PC-3 (cell line): ENCODE measurements around the gene TTYH1. TPM values are rescaled to one million over a fixed set of nuclear protein-coding genes. Genes with fewer than 3 reads are reported as not detected.

Experiments used
- ATAC-seq: fragments of 200-7000 bp; cut with Tn5 transposase; 2 replicates; pipeline ENCODE4 v1.9.1; 2020; ENCODE audit warnings: mild to moderate bottlenecking, moderate library complexity
- BruUV-seq: library from RNA; stranded (reverse); fragments of 400-500 nt; replicated peaks from 2 replicates; lab custom pipeline; 2021; lab: Mats Ljungman, UMichigan
- CTCF ChIA-PET: fragments of 300-600 bp; sonication (Branson Sonifier 250); formaldehyde crosslinking; loops from one replicate; lab custom pipeline; 2022; ENCODE audit warnings: antibody characterized with exemption; lab: Charles Lee
- POLR2A ChIA-PET: fragments of 300-600 bp; sonication (Branson Sonifier 250); formaldehyde crosslinking; loops from one replicate; lab custom pipeline; 2022; ENCODE audit warnings: antibody characterized with exemption; ENCODE audit not compliant: unreplicated experiment; lab: Charles Lee
- DNase-seq: peaks from one replicate; pipeline ENCODE4 v3.0.0-alpha.2; 2015
- H2AFZ ChIP-seq: fragments of 300-600 bp; sonication (generic); 2 replicates; pipeline ENCODE4 v1.6.0; 2016; ENCODE audit warnings: antibody characterized with exemption, low read length
- H3F3A ChIP-seq: fragments of 300-600 bp; sonication (generic); one replicate; pipeline ENCODE4 v1.6.0; 2017; ENCODE audit warnings: antibody characterized with exemption, low read length, control low read depth, mild to moderate bottlenecking; ENCODE audit not compliant: unreplicated experiment
- H3K27ac ChIP-seq: fragments of 300-600 bp; sonication (generic); 2 replicates; pipeline ENCODE4 v1.5.1; 2016; ENCODE audit warnings: mild to moderate bottlenecking, low read length
- H3K27me3 ChIP-seq: fragments of 300-600 bp; sonication (generic); 2 replicates; pipeline ENCODE4 v1.6.1; 2016; ENCODE audit warnings: low read length, mixed read lengths
- H3K36me3 ChIP-seq: fragments of 300-600 bp; sonication (generic); 2 replicates; pipeline ENCODE4 v1.6.1; 2016; ENCODE audit warnings: low read depth, mixed run types, low read length, mixed read lengths
- H3K4me1 ChIP-seq: fragments of 300-600 bp; sonication (generic); 2 replicates; pipeline ENCODE4 v1.5.1; 2016; ENCODE audit warnings: low read length; ENCODE audit not compliant: insufficient read depth
- H3K4me2 ChIP-seq: fragments of 300-600 bp; sonication (generic); 2 replicates; pipeline ENCODE4 v1.6.0; 2016; ENCODE audit warnings: low read length
- H3K4me3 ChIP-seq: fragments of 300-600 bp; sonication (generic); 2 replicates; pipeline ENCODE4 v1.5.1; 2016; ENCODE audit warnings: mild to moderate bottlenecking, low read length, mixed read lengths
- H3K79me2 ChIP-seq: fragments of 300-600 bp; sonication (generic); 2 replicates; pipeline ENCODE4 v1.6.1; 2017; ENCODE audit warnings: low read length, mixed read lengths
- H3K9ac ChIP-seq: fragments of 300-600 bp; sonication (generic); 2 replicates; pipeline ENCODE4 v1.6.0; 2016; ENCODE audit warnings: mild to moderate bottlenecking, low read length
- H3K9me2 ChIP-seq: fragments of 300-600 bp; sonication (generic); replicated peaks from 2 replicates; pipeline ENCODE4 v1.6.1; 2016; ENCODE audit warnings: mixed run types, low read length, mixed read lengths
- H3K9me3 ChIP-seq: fragments of 300-600 bp; sonication (generic); 2 replicates; pipeline ENCODE4 v1.6.1; 2016; ENCODE audit warnings: low read length, mixed read lengths
- H4K20me1 ChIP-seq: fragments of 300-600 bp; sonication (generic); 2 replicates; pipeline ENCODE4 v1.6.1; 2016; ENCODE audit warnings: low read length, mixed read lengths
- CTCF ChIP-seq: fragments of 300-600 bp; sonication (generic); conservative IDR thresholded peaks from 2 replicates; pipeline ENCODE4 v1.5.1; 2017; ENCODE audit warnings: antibody characterized with exemption, low read depth, mild to moderate bottlenecking, low read length
- EZH2 ChIP-seq: fragments of 300-600 bp; sonication (generic); IDR thresholded peaks from one replicate; pipeline ENCODE4 v1.6.1; 2017; ENCODE audit warnings: antibody characterized with exemption, mild to moderate bottlenecking, low read length; ENCODE audit not compliant: unreplicated experiment
- EZH2phosphoT487 ChIP-seq: fragments of 300-600 bp; sonication (generic); IDR thresholded peaks from 2 replicates; pipeline ENCODE4 v1.6.1; 2018; ENCODE audit warnings: mild to moderate bottlenecking, antibody characterized with exemption, low read length, borderline replicate concordance
- intact Hi-C: fragments of 100-400 bp; cut with micrococcal nuclease; formaldehyde crosslinking; loops from 2 replicates; pipeline ENCODE4 v1.9.0; 2023
- total RNA-seq: library from RNA; depleted of rRNA; stranded (reverse); fragments of >200 nt; gene quantifications from 2 replicates; pipeline ENCODE4 v1.2.3, GENCODE V29; 2014

The TTYH1 gene
- total RNA-seq, 1 experiment from 2014 or later, result 1.1 TPM

DNA sequence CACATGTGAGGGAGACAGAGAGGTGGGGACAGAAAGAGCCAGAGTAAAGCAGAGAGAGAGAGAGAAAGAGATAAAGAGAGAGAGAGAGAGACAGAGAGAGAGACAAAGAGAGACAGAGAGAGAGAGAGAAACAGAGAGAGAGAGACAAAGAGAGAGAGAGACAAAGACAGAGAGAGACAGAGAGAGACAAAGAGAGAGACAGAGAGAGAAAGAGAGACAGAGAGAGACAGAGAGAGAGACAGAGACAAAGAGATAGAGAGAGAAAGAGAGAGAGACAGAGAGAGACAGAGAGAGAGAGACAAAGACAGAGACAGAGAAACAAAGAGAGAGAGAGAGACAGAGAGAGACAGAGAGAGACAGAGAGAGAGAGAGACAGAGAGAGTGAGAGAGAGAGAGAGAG, 4.2 kb upstream of the TTYH1 start:
- H3K79me2 ChIP-seq, result no peaks in the 10 kb centered on the region
- no TSS peak for BruUV-seq
- CTCF ChIA-PET, result no interaction called here
- no peaks in the 10 kb centered on the region for H4K20me1 ChIP-seq
- no peak for TF ChIP-seq EZH2
- H3K27me3 ChIP-seq, result peaks cover 19% of the 10 kb centered on the region
- POLR2A ChIA-PET, result no interaction called here
- intact Hi-C loops, result no loop called here
- H3K4me3 ChIP-seq, result no peak overlapping the region
- H2AFZ ChIP-seq, result no peak overlapping the region
- H3K9ac ChIP-seq, result no peak overlapping the region
- DNase-seq, result no peak
- no peak for ATAC-seq
- H3K4me1 ChIP-seq, result no peaks in the 10 kb centered on the region
- no peaks in the 10 kb centered on the region for H3K36me3 ChIP-seq
- H3K9me3 ChIP-seq, result no peaks in the 10 kb centered on the region
- no peaks in the 10 kb centered on the region for H3F3A ChIP-seq
- H3K27ac ChIP-seq, result no peak overlapping the region
- no peaks in the 10 kb centered on the region for H3K9me2 ChIP-seq
- no peak overlapping the region for H3K4me2 ChIP-seq

GRCh38 chr19:54412877-54413276, 2.4 kb upstream of the TTYH1 start:
- no peak overlapping the region for H3K9ac ChIP-seq
- H3K27ac ChIP-seq, result no peak overlapping the region
- H3K4me2 ChIP-seq, result no peak overlapping the region
- no peaks in the 10 kb centered on the region for H4K20me1 ChIP-seq
- ChIA-PET POLR2A (no interaction called here), CTCF (no interaction called here)
- no peak overlapping the region for H3K4me3 ChIP-seq
- no peaks in the 10 kb centered on the region for H3K36me3 ChIP-seq
- no peaks in the 10 kb centered on the region for H3F3A ChIP-seq
- ATAC-seq (no peak), DNase-seq (no peak)
- no peaks in the 10 kb centered on the region for H3K4me1 ChIP-seq
- intact Hi-C loops, result no loop called here
- TF ChIP-seq EZH2 (no peak), CTCF (no peak), EZH2phosphoT487 (no peak)
- H3K9me2 ChIP-seq, result no peaks in the 10 kb centered on the region
- H2AFZ ChIP-seq, result no peak overlapping the region
- H3K9me3 ChIP-seq, result no peaks in the 10 kb centered on the region
- no TSS peak for BruUV-seq
- peaks cover 19% of the 10 kb centered on the region for H3K27me3 ChIP-seq
- no peaks in the 10 kb centered on the region for H3K79me2 ChIP-seq

GRCh38 chr19:54414156-54414555, 1.1 kb upstream of the TTYH1 start:
- Histone ChIP-seq H3K36me3 (no peaks in the 10 kb centered on the region), H3K27ac (no peak overlapping the region), H3K27me3 (peaks cover 17% of the 10 kb centered on the region), H3K4me2 (no peak overlapping the region), H2AFZ (no peak overlapping the region), H3K4me3 (no peak overlapping the region), H3K9ac (no peak overlapping the region), H3K9me2 (no peaks in the 10 kb centered on the region), H3K79me2 (no peaks in the 10 kb centered on the region), H3K9me3 (no peaks in the 10 kb centered on the region), H3K4me1 (no peaks in the 10 kb centered on the region), H4K20me1 (no peaks in the 10 kb centered on the region), H3F3A (no peaks in the 10 kb centered on the region)
- BruUV-seq, result no TSS peak
- TF ChIP-seq EZH2, result no peak
- no peak for TF ChIP-seq CTCF
- TF ChIP-seq EZH2phosphoT487, result no peak
- CTCF ChIA-PET, result no interaction called here
- ATAC-seq (no peak), DNase-seq (no peak)
- POLR2A ChIA-PET, result no interaction called here
- intact Hi-C loops, result no loop called here
